ENCODE data around the gene TLDC2. TPM values are rescaled to one million over a fixed set of nuclear protein-coding genes. Genes with fewer than 3 reads are reported as not detected.
"Not testable (repeated sequence)": the region's sequence is repeated elsewhere in the genome, so short reads cannot be mapped to it uniquely, and the experiment has no call there.

The TLDC2 gene
- total RNA-seq, 1 donor: not detected

GRCh38 chr20:36904690-36905089 lies 28.8 kb downstream of the TLDC2 start:
- no peak for DNase-seq (ENCODE audit: insufficient read length, low spot score, missing footprints)
- Histone ChIP-seq H2AFZ (ENCODE audit: low read length) (no peak overlapping the region), H3K27me3 (ENCODE audit: insufficient read depth, low read length) (no peaks in the 10 kb centered on the region), H4K20me1 (ENCODE audit: insufficient read depth, low read length) (no peaks in the 10 kb centered on the region), H3K27ac (ENCODE audit: low read depth, low read length) (no peak overlapping the region), H3K9me3 (ENCODE audit: low read depth, low read length) (no peaks in the 10 kb centered on the region), H3K4me2 (ENCODE audit: insufficient read depth, low read length) (no peak overlapping the region), H3K79me2 (ENCODE audit: insufficient read depth, low read length) (no peaks in the 10 kb centered on the region), H3K4me3 (ENCODE audit: insufficient read depth, low read length) (no peak overlapping the region), H3K36me3 (ENCODE audit: insufficient read depth, low read length) (no peaks in the 10 kb centered on the region), H3K4me1 (ENCODE audit: insufficient read depth, low read length) (no peaks in the 10 kb centered on the region)
- no peak for TF ChIP-seq CTCF (IDR thresholded peaks at IDR 0.05; ENCODE audit: extremely low read depth, low read depth, low read length)

GRCh38 chr20:36905566-36905965 lies 29.6 kb downstream of the TLDC2 start:
- H3K4me1 ChIP-seq (ENCODE audit: insufficient read depth, low read length); H3K27me3 ChIP-seq (ENCODE audit: insufficient read depth, low read length); H3K27ac ChIP-seq (ENCODE audit: low read depth, low read length); H3K79me2 ChIP-seq (ENCODE audit: insufficient read depth, low read length); H3K4me2 ChIP-seq (ENCODE audit: insufficient read depth, low read length); H3K4me3 ChIP-seq (ENCODE audit: insufficient read depth, low read length); H2AFZ ChIP-seq (ENCODE audit: low read length); DNase-seq (ENCODE audit: insufficient read length, low spot score, missing footprints); H4K20me1 ChIP-seq (ENCODE audit: insufficient read depth, low read length); H3K9me3 ChIP-seq (ENCODE audit: low read depth, low read length); H3K36me3 ChIP-seq (ENCODE audit: insufficient read depth, low read length): not testable (repeated sequence)

- H2AFZ ChIP-seq (ENCODE audit: low read length); H3K79me2 ChIP-seq (ENCODE audit: insufficient read depth, low read length); H3K27ac ChIP-seq (ENCODE audit: low read depth, low read length); DNase-seq (ENCODE audit: insufficient read length, low spot score, missing footprints); H4K20me1 ChIP-seq (ENCODE audit: insufficient read depth, low read length); H3K4me2 ChIP-seq (ENCODE audit: insufficient read depth, low read length); H3K4me1 ChIP-seq (ENCODE audit: insufficient read depth, low read length); H3K4me3 ChIP-seq (ENCODE audit: insufficient read depth, low read length); H3K27me3 ChIP-seq (ENCODE audit: insufficient read depth, low read length); H3K36me3 ChIP-seq (ENCODE audit: insufficient read depth, low read length); H3K9me3 ChIP-seq (ENCODE audit: low read depth, low read length): not testable (repeated sequence)
These were observed 30.1 kb downstream of the TLDC2 start for GRCh38 chr20:36906086-36906485.

GRCh38 chr20:36908603-36909002 lies 32.7 kb downstream of the TLDC2 start:
- Histone ChIP-seq H3K4me1 (ENCODE audit: insufficient read depth, low read length) (no peaks in the 10 kb centered on the region), H2AFZ (ENCODE audit: low read length) (no peak overlapping the region), H3K27ac (ENCODE audit: low read depth, low read length) (no peak overlapping the region), H4K20me1 (ENCODE audit: insufficient read depth, low read length) (no peaks in the 10 kb centered on the region), H3K79me2 (ENCODE audit: insufficient read depth, low read length) (no peaks in the 10 kb centered on the region), H3K27me3 (ENCODE audit: insufficient read depth, low read length) (no peaks in the 10 kb centered on the region), H3K36me3 (ENCODE audit: insufficient read depth, low read length) (no peaks in the 10 kb centered on the region), H3K4me2 (ENCODE audit: insufficient read depth, low read length) (no peak overlapping the region), H3K9me3 (ENCODE audit: low read depth, low read length) (no peaks in the 10 kb centered on the region), H3K4me3 (ENCODE audit: insufficient read depth, low read length) (no peak overlapping the region)
- no peak for TF ChIP-seq CTCF (IDR thresholded peaks at IDR 0.05; ENCODE audit: extremely low read depth, low read depth, low read length)
- DNase-seq (ENCODE audit: insufficient read length, low spot score, missing footprints): no peak

GRCh38 chr20:36916199-36916598 lies 40.3 kb downstream of the TLDC2 start:
- no peaks in the 10 kb centered on the region for H3K36me3 ChIP-seq (ENCODE audit: insufficient read depth, low read length)
- H3K4me3 ChIP-seq (ENCODE audit: insufficient read depth, low read length): no peak overlapping the region
- H3K79me2 ChIP-seq (ENCODE audit: insufficient read depth, low read length): no peaks in the 10 kb centered on the region
- H3K27ac ChIP-seq (ENCODE audit: low read depth, low read length): no peak overlapping the region
- no peak for TF ChIP-seq CTCF (IDR thresholded peaks at IDR 0.05; ENCODE audit: extremely low read depth, low read depth, low read length)
- H4K20me1 ChIP-seq (ENCODE audit: insufficient read depth, low read length): no peaks in the 10 kb centered on the region
- H3K27me3 ChIP-seq (ENCODE audit: insufficient read depth, low read length): no peaks in the 10 kb centered on the region
- H3K4me2 ChIP-seq (ENCODE audit: insufficient read depth, low read length): no peak overlapping the region
- H2AFZ ChIP-seq (ENCODE audit: low read length): no peak overlapping the region
- no peaks in the 10 kb centered on the region for H3K4me1 ChIP-seq (ENCODE audit: insufficient read depth, low read length)
- no peaks in the 10 kb centered on the region for H3K9me3 ChIP-seq (ENCODE audit: low read depth, low read length)
- no peak for DNase-seq (ENCODE audit: insufficient read length, low spot score, missing footprints)

Measured in osteoblast (primary cell).